Measurements from ENCODE around the gene AGBL1.

Gene AGBL1

GRCh38 chr15:86689006-86689405 is 609.3 kb downstream of the AGBL1 start:
- in situ Hi-C loops (cut with HindIII; ENCODE audit: low sequenced_read_pairs) = no loop called here

GRCh38 chr15:86690566-86690965 is 610.9 kb downstream of the AGBL1 start:
- in situ Hi-C loops (cut with HindIII; ENCODE audit: low sequenced_read_pairs) = no loop called here

- in situ Hi-C loops (cut with HindIII; ENCODE audit: low sequenced_read_pairs) = no loop called here
Measured at GRCh38 chr15:86691091-86691663, 611.5 kb downstream of the AGBL1 start.

DNA sequence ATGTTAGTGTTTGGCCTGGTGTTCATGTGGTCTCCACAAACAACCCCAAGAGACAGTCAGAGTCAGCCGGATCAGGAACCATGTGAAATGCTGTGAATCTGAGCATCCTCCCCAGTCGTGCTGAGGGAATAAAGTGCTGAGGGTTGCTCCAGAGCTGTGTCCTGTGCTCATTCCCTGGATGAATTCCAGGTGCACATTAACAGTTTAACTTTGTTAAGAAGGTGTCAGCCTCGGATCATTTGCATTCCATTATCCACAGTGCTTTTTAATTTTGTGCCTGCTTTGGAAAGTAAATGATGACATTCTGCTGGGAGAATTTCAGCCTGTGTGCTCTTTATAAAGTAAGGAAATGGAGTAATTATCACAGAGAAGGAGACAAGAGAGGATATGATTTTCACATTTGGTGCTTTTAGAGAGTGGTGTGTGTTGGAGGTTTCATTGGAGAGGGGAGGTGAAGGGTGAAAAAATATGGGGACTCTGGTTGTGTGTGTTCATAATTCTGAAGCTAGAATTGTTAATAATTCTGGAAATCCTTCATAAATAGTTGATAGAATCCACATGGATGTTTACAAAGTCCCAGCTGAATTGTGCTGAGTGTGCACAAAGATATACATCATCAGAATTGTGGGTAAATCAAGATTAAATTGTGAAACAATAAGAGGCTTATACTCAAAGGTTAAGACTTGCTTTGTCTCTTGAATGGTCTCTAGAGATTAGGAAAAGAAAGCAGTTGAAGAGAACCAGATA is 621.4 kb downstream of the AGBL1 start:
- in situ Hi-C loops (cut with HindIII; ENCODE audit: low sequenced_read_pairs) = no loop called here

DNA sequence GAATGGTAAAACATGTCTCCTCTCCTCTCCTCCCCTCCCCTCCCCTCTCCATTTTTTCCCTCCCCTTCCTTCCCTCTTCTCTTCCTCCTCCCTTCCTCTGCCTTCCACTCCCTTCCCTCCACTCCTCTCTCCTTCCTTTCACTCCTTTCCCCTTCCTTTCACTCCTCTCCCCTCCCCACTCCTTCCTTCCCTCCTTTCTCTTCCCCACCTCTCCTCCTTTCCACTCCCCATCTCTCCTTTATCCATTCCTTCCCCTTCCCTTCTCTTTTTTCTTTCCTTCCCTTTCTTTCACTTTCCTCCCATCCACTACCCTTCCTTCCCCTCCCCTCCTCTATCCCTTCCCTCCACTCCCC is 621.9 kb downstream of the AGBL1 start:
- in situ Hi-C loops (cut with HindIII; ENCODE audit: low sequenced_read_pairs) = no loop called here

GRCh38 chr15:86706813-86707212 is 627.1 kb downstream of the AGBL1 start:
- in situ Hi-C loops (cut with HindIII; ENCODE audit: low sequenced_read_pairs) = no loop called here

DNA sequence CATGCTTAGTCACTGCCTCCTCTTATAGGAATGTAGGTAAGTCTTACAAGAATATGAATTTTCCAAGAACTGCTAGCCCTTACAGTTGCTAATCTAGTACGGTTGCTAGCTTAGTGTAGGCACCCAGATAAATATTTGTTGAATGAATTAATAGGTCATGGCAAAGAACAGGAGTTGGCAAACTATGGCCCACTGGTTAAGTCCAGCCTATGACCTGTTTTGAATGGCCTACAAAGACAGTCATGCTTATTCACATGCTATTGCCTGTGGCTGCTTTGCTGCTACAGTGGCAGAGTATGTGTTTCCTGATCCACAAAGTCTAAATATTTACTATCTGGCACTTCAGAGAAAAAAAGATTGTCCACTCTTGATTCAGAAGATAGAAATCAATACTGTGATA is 631.8 kb downstream of the AGBL1 start:
- in situ Hi-C loops (cut with HindIII; ENCODE audit: low sequenced_read_pairs) = no loop called here

DNA sequence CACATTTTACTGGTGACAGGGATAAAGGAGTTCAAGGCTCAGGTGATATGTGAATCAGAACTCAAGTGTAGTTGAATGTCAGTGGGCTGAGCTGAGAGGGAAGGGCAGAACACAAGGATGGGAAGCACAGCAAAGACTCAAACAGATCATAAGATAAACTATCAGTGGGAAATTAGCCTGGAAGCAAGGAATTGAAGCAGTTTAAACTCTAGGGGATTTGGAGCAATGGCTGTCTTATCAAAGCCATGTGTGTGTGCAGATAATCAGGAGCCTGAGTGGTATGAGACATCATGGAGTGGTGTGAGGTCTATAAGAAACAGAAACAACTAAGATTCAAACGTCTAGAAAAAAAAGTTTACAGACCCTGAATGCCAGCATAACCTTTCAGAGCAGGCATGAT is 634.6 kb downstream of the AGBL1 start:
- in situ Hi-C loops (cut with HindIII; ENCODE audit: low sequenced_read_pairs) = no loop called here

DNA sequence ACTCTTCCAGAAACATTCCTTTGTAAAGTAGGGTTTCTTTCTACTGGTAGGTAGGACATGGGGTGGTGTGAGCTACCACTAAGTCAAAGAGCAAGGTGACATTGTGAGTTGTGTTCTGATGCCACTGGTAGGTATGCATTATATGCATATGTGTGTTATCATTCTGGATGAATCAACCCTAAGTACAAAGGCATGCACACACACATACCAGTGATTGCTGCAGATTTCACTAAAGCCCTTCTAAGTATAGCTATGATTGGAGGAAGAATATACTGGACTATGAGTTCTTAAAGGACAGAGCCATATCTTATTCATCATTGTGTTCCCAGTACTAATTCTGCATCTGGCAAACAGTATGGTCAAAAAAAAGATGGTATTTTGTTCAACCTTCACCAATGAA is 646.0 kb downstream of the AGBL1 start:
- in situ Hi-C loops (cut with HindIII; ENCODE audit: low sequenced_read_pairs) = no loop called here

DNA sequence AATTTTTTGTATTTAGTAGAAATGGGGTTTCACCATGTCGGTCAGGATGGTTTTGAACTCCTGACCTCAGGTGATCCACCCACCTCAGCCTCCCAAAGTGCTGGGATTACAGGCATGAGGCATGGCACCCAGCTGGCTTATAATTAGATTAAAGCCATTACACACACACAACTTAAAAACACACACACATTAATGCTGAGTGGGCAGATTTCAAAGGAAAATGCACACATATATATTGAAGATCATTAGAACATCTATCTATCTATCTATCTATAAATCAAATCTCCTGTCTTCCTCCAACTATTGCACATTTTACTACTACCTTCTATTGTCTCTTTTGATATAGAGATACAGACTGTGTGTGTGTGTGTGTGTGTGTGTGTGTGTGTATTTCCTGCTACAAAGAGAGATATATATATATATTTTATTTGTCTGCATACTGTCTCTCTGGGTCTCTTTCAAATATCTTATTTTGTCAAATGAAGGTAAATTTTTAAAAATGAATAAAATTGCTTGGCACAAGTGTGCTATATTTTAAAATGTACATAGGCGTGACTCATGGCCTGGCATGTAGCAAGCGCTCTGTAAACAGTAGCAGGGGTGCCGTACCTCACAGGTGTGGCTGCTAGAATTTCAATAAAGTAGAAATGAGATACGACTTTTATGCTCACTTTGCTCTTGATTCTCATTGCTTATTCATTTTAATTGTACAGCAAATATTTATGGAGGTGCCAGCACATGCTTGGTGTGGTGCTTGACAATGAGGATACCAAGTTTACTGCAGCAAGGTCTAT is 655.8 kb downstream of the AGBL1 start:
- in situ Hi-C loops (cut with HindIII; ENCODE audit: low sequenced_read_pairs) = no loop called here

DNA sequence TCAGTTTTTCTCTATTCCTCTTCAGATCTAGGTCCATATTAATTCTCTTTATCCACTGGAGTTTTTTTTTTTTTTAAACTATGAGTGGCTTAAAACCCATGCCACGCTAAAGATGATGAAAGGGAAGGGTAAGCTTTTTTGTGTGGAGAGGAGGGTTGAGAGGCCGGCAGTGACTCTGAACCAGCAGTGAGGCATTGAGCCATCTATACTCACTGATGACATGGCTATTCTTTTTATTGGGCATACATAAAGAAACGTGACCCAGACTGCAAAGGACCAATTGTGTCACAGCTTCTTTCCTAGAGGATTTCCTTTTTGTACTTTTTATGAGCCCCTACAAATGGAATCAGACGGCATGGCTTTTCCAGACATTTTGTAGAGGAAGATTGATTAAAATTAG is 662.2 kb downstream of the AGBL1 start:
- in situ Hi-C loops (cut with HindIII; ENCODE audit: low sequenced_read_pairs) = no loop called here

- in situ Hi-C loops (cut with HindIII; ENCODE audit: low sequenced_read_pairs) = no loop called here
Measured at GRCh38 chr15:86743283-86743903, 663.7 kb downstream of the AGBL1 start.

- in situ Hi-C loops (cut with HindIII; ENCODE audit: low sequenced_read_pairs) = no loop called here
Measured at GRCh38 chr15:86744198-86744780, 664.6 kb downstream of the AGBL1 start.

DNA sequence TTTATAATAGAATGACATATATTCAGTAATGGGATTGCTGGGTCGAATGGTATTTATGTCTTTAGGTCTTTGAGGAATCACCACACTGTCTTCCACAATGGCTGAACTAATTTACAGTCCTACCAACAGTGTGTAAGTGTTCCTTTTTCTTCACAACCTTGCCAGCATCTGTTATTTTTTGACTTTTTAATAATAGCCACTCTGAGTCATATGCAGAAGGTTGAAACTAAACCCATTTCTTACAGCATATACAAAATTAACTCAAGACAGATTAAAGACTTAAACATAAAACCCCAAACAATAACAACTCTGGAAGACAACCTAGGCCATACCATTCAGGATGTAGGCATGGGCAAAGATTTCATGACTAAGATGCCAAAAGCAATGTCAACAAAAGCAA is 671.4 kb downstream of the AGBL1 start:
- in situ Hi-C loops (cut with HindIII; ENCODE audit: low sequenced_read_pairs) = no loop called here

- in situ Hi-C loops (cut with HindIII; ENCODE audit: low sequenced_read_pairs) = no loop called here
Measured at GRCh38 chr15:86754846-86755245, 675.2 kb downstream of the AGBL1 start.

- in situ Hi-C loops (cut with HindIII; ENCODE audit: low sequenced_read_pairs) = no loop called here
Measured at GRCh38 chr15:86756688-86757087, 677.0 kb downstream of the AGBL1 start.

DNA sequence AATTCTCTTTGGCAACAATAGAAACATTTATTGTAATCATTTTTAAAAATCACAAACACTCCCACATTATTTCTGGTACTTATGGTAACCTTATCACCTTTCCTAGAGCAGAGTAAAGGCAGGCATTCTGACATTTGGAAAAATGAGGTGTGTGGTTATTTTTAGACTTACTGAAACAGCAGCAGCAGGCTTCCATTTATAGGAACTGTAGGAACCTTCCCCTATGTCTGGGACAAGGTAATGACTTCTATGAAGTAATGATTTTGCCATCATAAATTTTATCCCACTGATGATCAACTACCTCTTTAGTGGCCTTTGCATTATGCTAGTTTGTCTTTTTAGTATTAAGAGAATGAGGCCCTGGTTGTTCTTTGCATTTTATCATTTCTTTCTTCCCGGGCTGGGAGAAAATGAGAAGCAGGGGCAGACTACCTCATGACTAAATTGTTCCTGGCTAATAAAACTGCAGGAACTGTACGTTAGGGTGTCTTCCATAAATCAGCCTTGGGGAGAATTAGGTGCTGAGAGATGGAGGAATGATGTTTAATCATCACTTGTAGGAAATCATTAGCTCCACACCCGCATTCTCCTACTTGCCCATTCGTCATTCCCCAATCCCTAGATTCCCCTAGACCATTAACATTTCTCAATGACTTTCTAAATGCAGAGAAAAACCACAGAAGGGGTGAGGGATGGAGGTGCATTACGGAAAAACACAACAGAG is 680.3 kb downstream of the AGBL1 start:
- in situ Hi-C loops (cut with HindIII; ENCODE audit: low sequenced_read_pairs) = no loop called here

DNA sequence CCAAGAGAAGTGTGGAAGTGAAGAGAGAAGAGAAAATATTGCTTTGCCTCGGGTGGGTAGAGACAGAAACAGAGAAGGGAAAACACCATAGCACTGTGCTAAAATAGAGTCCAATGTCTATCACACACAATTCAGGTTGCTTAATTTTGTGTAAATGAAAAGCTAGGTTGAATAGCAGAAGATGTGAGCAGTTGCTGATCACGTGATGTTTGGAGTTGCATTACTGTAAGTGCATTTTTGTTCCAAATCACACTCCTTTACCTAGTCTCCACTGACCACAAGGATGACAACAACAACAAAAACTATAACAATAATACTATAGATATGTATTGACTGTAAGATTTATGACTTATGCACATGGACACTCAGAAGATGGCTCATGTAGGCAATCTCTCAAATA is 683.2 kb downstream of the AGBL1 start:
- in situ Hi-C loops (cut with HindIII; ENCODE audit: low sequenced_read_pairs) = no loop called here

DNA sequence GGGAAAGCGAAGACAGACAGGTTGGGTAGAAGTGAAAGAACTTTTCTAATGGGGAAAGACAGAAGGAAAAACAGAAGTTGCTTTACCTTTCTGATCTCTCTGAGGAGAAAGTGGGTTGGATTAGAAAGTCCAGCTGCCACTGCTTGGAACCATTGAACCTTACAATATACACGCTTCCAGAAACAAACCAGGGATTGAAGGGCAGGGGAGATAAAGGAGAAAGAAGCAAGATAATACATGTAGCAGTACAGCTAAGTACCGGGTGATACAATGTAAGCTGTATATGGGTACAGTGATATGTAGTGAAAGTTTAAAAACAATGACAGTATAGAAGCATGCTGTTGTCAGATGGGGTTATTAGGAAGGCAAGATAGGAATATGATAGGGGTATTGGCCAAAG is 684.4 kb downstream of the AGBL1 start:
- in situ Hi-C loops (cut with HindIII; ENCODE audit: low sequenced_read_pairs) = no loop called here

- in situ Hi-C loops (cut with HindIII; ENCODE audit: low sequenced_read_pairs) = no loop called here
Measured at GRCh38 chr15:86765281-86765680, 685.6 kb downstream of the AGBL1 start.

Data from DLD1 (cell line).